ENCODE data around the gene PPIA.
"Not testable (repeated sequence)": the region's sequence is repeated elsewhere in the genome, so short reads cannot be mapped to it uniquely, and the experiment has no call there.

Gene PPIA

GRCh38 chr7:44842675-44843074 is 46.2 kb downstream of the PPIA start:
- H4K8ac ChIP-seq (ENCODE audit: low read length); H2BK120ac ChIP-seq (ENCODE audit: low read depth, low read length); H3K4ac ChIP-seq (ENCODE audit: low read depth in 1 of 2, low read length in 2 of 2); DNase-seq; H3K79me1 ChIP-seq (replicated peaks; ENCODE audit: low read length, poor library complexity, severe bottlenecking); H2BK15ac ChIP-seq (ENCODE audit: low read depth, poor library complexity, severe bottlenecking); H4K91ac ChIP-seq (ENCODE audit: low read length); H2AK5ac ChIP-seq (ENCODE audit: low read length, severe bottlenecking); H3K4me2 ChIP-seq (ENCODE audit: low read length, poor library complexity, severe bottlenecking); H3K18ac ChIP-seq (ENCODE audit: low read depth in 1 of 2, low read length in 2 of 2); H3K27ac ChIP-seq (ENCODE audit: low read length, poor library complexity, severe bottlenecking); H3K27me3 ChIP-seq (ENCODE audit: control insufficient read depth in 1 of 2, insufficient read depth in 1 of 2, low read length in 2 of 2); H2BK12ac ChIP-seq (ENCODE audit: low read length in 2 of 2); H3K14ac ChIP-seq (ENCODE audit: low read length in 2 of 2); H3K4me1 ChIP-seq (ENCODE audit: control insufficient read depth, insufficient read depth, low read depth, low read length); H3K23ac ChIP-seq (ENCODE audit: low read length in 2 of 2); H3K9me3 ChIP-seq (ENCODE audit: control insufficient read depth, low read length); H2BK5ac ChIP-seq (ENCODE audit: low read depth, low read length, poor library complexity, severe bottlenecking); H2AFZ ChIP-seq (ENCODE audit: low read depth, low read length): not testable (repeated sequence)
- 98% methylated on average over 7 of the region's 8 CpGs for WGBS
- Histone ChIP-seq H3K9ac (ENCODE audit: low read length) (peak overlapping the region; percentile 45), H3K4me3 (ENCODE audit: insufficient read depth in 1 of 2, low read depth in 1 of 2, low read length in 2 of 2) (peak overlapping the region in 1 of 2 experiments; percentile 17), H3K36me3 (ENCODE audit: control insufficient read depth in 1 of 2, insufficient read depth in 2 of 2, low read depth in 1 of 2, low read length in 2 of 2) (peaks cover 8 to 23% of the 10 kb centered on the region in 2 experiments)

GRCh38 chr7:44843440-44843839 is 47.0 kb downstream of the PPIA start:
- not testable (repeated sequence) for H3K4ac ChIP-seq (ENCODE audit: low read depth in 1 of 2, low read length in 2 of 2); H3K79me1 ChIP-seq (replicated peaks; ENCODE audit: low read length, poor library complexity, severe bottlenecking); H2AK5ac ChIP-seq (ENCODE audit: low read length, severe bottlenecking); H4K8ac ChIP-seq (ENCODE audit: low read length); H3K4me2 ChIP-seq (ENCODE audit: low read length, poor library complexity, severe bottlenecking); H4K91ac ChIP-seq (ENCODE audit: low read length); H2BK15ac ChIP-seq (ENCODE audit: low read depth, poor library complexity, severe bottlenecking); H3K9ac ChIP-seq (ENCODE audit: low read length); DNase-seq; H3K4me3 ChIP-seq (ENCODE audit: insufficient read depth in 1 of 2, low read depth in 1 of 2, low read length in 2 of 2); H2BK12ac ChIP-seq (ENCODE audit: low read length in 2 of 2); H2BK120ac ChIP-seq (ENCODE audit: low read depth, low read length); H2AFZ ChIP-seq (ENCODE audit: low read depth, low read length); H3K23ac ChIP-seq (ENCODE audit: low read length in 2 of 2); H2BK5ac ChIP-seq (ENCODE audit: low read depth, low read length, poor library complexity, severe bottlenecking); H3K9me3 ChIP-seq (ENCODE audit: control insufficient read depth, low read length); H3K14ac ChIP-seq (ENCODE audit: low read length in 2 of 2); H3K27ac ChIP-seq (ENCODE audit: low read length, poor library complexity, severe bottlenecking); H3K27me3 ChIP-seq (ENCODE audit: control insufficient read depth in 1 of 2, insufficient read depth in 1 of 2, low read length in 2 of 2); H3K4me1 ChIP-seq (ENCODE audit: control insufficient read depth, insufficient read depth, low read depth, low read length); H3K18ac ChIP-seq (ENCODE audit: low read depth in 1 of 2, low read length in 2 of 2)
- 100% methylated on average over 4 of the region's 5 CpGs for WGBS
- peaks cover 8 to 21% of the 10 kb centered on the region in 2 experiments for H3K36me3 ChIP-seq (ENCODE audit: control insufficient read depth in 1 of 2, insufficient read depth in 2 of 2, low read depth in 1 of 2, low read length in 2 of 2)

- no peaks in the 10 kb centered on the region for H3K27me3 ChIP-seq (ENCODE audit: control insufficient read depth in 1 of 2, insufficient read depth in 1 of 2, low read length in 2 of 2)
- H4K8ac ChIP-seq (ENCODE audit: low read length): no peak overlapping the region
Observed at GRCh38 chr7:44845451-44845850, 49.0 kb downstream of the PPIA start.

GRCh38 chr7:44846390-44846789 is 49.9 kb downstream of the PPIA start:
- not testable (repeated sequence) for H3K14ac ChIP-seq (ENCODE audit: low read length in 2 of 2); DNase-seq; H3K9me3 ChIP-seq (ENCODE audit: control insufficient read depth, low read length); H3K27me3 ChIP-seq (ENCODE audit: control insufficient read depth in 1 of 2, insufficient read depth in 1 of 2, low read length in 2 of 2); H2BK5ac ChIP-seq (ENCODE audit: low read depth, low read length, poor library complexity, severe bottlenecking); H4K91ac ChIP-seq (ENCODE audit: low read length); H3K4me1 ChIP-seq (ENCODE audit: control insufficient read depth, insufficient read depth, low read depth, low read length); H2BK120ac ChIP-seq (ENCODE audit: low read depth, low read length); H3K23ac ChIP-seq (ENCODE audit: low read length in 2 of 2); H3K27ac ChIP-seq (ENCODE audit: low read length, poor library complexity, severe bottlenecking); H2BK15ac ChIP-seq (ENCODE audit: low read depth, poor library complexity, severe bottlenecking); H3K79me1 ChIP-seq (replicated peaks; ENCODE audit: low read length, poor library complexity, severe bottlenecking); H2BK12ac ChIP-seq (ENCODE audit: low read length in 2 of 2); H3K36me3 ChIP-seq (ENCODE audit: control insufficient read depth in 1 of 2, insufficient read depth in 2 of 2, low read depth in 1 of 2, low read length in 2 of 2); H3K4ac ChIP-seq (ENCODE audit: low read depth in 1 of 2, low read length in 2 of 2); H2AK5ac ChIP-seq (ENCODE audit: low read length, severe bottlenecking); H4K8ac ChIP-seq (ENCODE audit: low read length); H3K18ac ChIP-seq (ENCODE audit: low read depth in 1 of 2, low read length in 2 of 2); H2AFZ ChIP-seq (ENCODE audit: low read depth, low read length)
- Histone ChIP-seq H3K4me2 (ENCODE audit: low read length, poor library complexity, severe bottlenecking) (peak overlapping the region; percentile 79), H3K4me3 (ENCODE audit: insufficient read depth in 1 of 2, low read depth in 1 of 2, low read length in 2 of 2) (peak overlapping the region in 1 of 2 experiments; percentile 86), H3K9ac (ENCODE audit: low read length) (peak overlapping the region; percentile 94)
- WGBS: 79% methylated on average over 11 of the region's 11 CpGs

More at GRCh38 chr7:44845451-44845850, 49.0 kb downstream of the PPIA start:
- Histone ChIP-seq H3K4ac (ENCODE audit: low read depth in 1 of 2, low read length in 2 of 2) (no peak overlapping the region), H2AFZ (ENCODE audit: low read depth, low read length) (no peak overlapping the region), H2AK5ac (ENCODE audit: low read length, severe bottlenecking) (no peak overlapping the region), H3K79me1 (replicated peaks; ENCODE audit: low read length, poor library complexity, severe bottlenecking) (peaks cover 2% of the 10 kb centered on the region), H3K36me3 (ENCODE audit: control insufficient read depth in 1 of 2, insufficient read depth in 2 of 2, low read depth in 1 of 2, low read length in 2 of 2) (peaks cover 3 to 8% of the 10 kb centered on the region in 2 experiments), H4K91ac (ENCODE audit: low read length) (no peak overlapping the region), H3K18ac (ENCODE audit: low read depth in 1 of 2, low read length in 2 of 2) (no peak overlapping the region), H3K9me3 (ENCODE audit: control insufficient read depth, low read length) (no peaks in the 10 kb centered on the region), H2BK5ac (ENCODE audit: low read depth, low read length, poor library complexity, severe bottlenecking) (no peak overlapping the region), H3K27ac (ENCODE audit: low read length, poor library complexity, severe bottlenecking) (no peak overlapping the region), H3K9ac (ENCODE audit: low read length) (peak overlapping the region; percentile 94), H2BK15ac (ENCODE audit: low read depth, poor library complexity, severe bottlenecking) (no peak overlapping the region), H2BK12ac (ENCODE audit: low read length in 2 of 2) (no peak overlapping the region), H3K14ac (ENCODE audit: low read length in 2 of 2) (no peak overlapping the region), H3K4me2 (ENCODE audit: low read length, poor library complexity, severe bottlenecking) (no peak overlapping the region), H2BK120ac (ENCODE audit: low read depth, low read length) (no peak overlapping the region), H3K4me3 (ENCODE audit: insufficient read depth in 1 of 2, low read depth in 1 of 2, low read length in 2 of 2) (peak overlapping the region in 1 of 2 experiments; percentile 86), H3K23ac (ENCODE audit: low read length in 2 of 2) (no peak overlapping the region), H3K4me1 (ENCODE audit: control insufficient read depth, insufficient read depth, low read depth, low read length) (peaks cover 5% of the 10 kb centered on the region)
- no peak for DNase-seq

Data from mesenchymal stem cell (in vitro differentiated cells and primary cell).